Epithelial cell of proximal tubule (primary cell): ENCODE results near the gene ZEB1. TPM values are rescaled to one million over a fixed set of nuclear protein-coding genes. Genes with fewer than 3 reads are reported as not detected.

ENCODE experiments used
- DNase-seq: peaks from one replicate; pipeline ENCODE4 v3.0.0-alpha.2; 2011; ENCODE audit warnings: low read depth
- H3K4me3 ChIP-seq: 2 replicates; pipeline ENCODE4 v1.5.1; 2011; ENCODE audit warnings: low read depth, mild to moderate bottlenecking, low read length
- CTCF ChIP-seq: conservative IDR thresholded peaks from 2 replicates; pipeline ENCODE4 v1.5.1; 2012; ENCODE audit warnings: low read depth, mild to moderate bottlenecking, low read length
- total RNA-seq: library from RNA; depleted of rRNA; stranded (reverse); fragments of >200 nt; gene quantifications from 2 replicates; pipeline ENCODE4 v1.2.3, GENCODE V29; 2015

The ZEB1 gene
- total RNA-seq, 1 donor from 2014 or later = 16.0 TPM

- no peak overlapping the region for H3K4me3 ChIP-seq
- no peak for DNase-seq
- TF ChIP-seq CTCF = no peak
Observed at GRCh38 chr10:31288001-31288400, 31.0 kb upstream of the ZEB1 start.

- no peak for DNase-seq
- no peak for TF ChIP-seq CTCF
- no peak overlapping the region for H3K4me3 ChIP-seq
Observed at GRCh38 chr10:31288962-31289361, 30.1 kb upstream of the ZEB1 start.

GRCh38 chr10:31290386-31290785, 28.6 kb upstream of the ZEB1 start:
- TF ChIP-seq CTCF = no peak
- DNase-seq = no peak

GRCh38 chr10:31291123-31291522, 27.9 kb upstream of the ZEB1 start:
- DNase-seq = no peak
- TF ChIP-seq CTCF = no peak
- H3K4me3 ChIP-seq = no peak overlapping the region

More at GRCh38 chr10:31290386-31290785, 28.6 kb upstream of the ZEB1 start:
- H3K4me3 ChIP-seq = no peak overlapping the region

- H3K4me3 ChIP-seq = no peak overlapping the region
- TF ChIP-seq CTCF = no peak
Observed at GRCh38 chr10:31294558-31294957, 24.5 kb upstream of the ZEB1 start.

GRCh38 chr10:31296754-31297153, 22.3 kb upstream of the ZEB1 start:
- no peak overlapping the region for H3K4me3 ChIP-seq
- DNase-seq = no peak
- no peak for TF ChIP-seq CTCF

More at GRCh38 chr10:31294558-31294957, 24.5 kb upstream of the ZEB1 start:
- no peak for DNase-seq

- DNase-seq = no peak
- TF ChIP-seq CTCF = no peak
- no peak overlapping the region for H3K4me3 ChIP-seq
Observed at GRCh38 chr10:31299119-31299518, 19.9 kb upstream of the ZEB1 start.
